HG02840 (cell line): ENCODE data around the gene DNAJC5.

Experiments used
- ATAC-seq: cut with Tn5 transposase; IDR thresholded peaks from one replicate; pipeline ENCODE4 v1.9.1; 2021; ENCODE audit warnings: mild to moderate bottlenecking, moderate library complexity, moderate number of reproducible peaks; ENCODE audit not compliant: unreplicated experiment, low FRiP score

The DNAJC5 gene

GRCh38 chr20:63883201-63883593 lies 11.7 kb upstream of the DNAJC5 start:
- no peak for ATAC-seq

GRCh38 chr20:63884506-63885263 lies 10.2 kb upstream of the DNAJC5 start:
- no peak for ATAC-seq

- no peak for ATAC-seq
Observed at GRCh38 chr20:63885264-63886053, 9.5 kb upstream of the DNAJC5 start.

- ATAC-seq: no peak
Observed at GRCh38 chr20:63886054-63886419, 8.9 kb upstream of the DNAJC5 start.

- no peak for ATAC-seq
Observed at GRCh38 chr20:63886921-63887320, 8.0 kb upstream of the DNAJC5 start.

- ATAC-seq: no peak
Observed at GRCh38 chr20:63889241-63890200, 5.4 kb upstream of the DNAJC5 start.

- ATAC-seq: no peak
Observed at GRCh38 chr20:63890201-63890576, 4.7 kb upstream of the DNAJC5 start.

- ATAC-seq: no peak
Observed at GRCh38 chr20:63890616-63891015, 4.3 kb upstream of the DNAJC5 start.

- no peak for ATAC-seq
Observed at GRCh38 chr20:63891061-63892002, 3.6 kb upstream of the DNAJC5 start.

- ATAC-seq: no peak
Observed at GRCh38 chr20:63892402-63892801, 2.5 kb upstream of the DNAJC5 start.

GRCh38 chr20:63893999-63894357 lies 948 bp upstream of the DNAJC5 start:
- ATAC-seq: no peak

GRCh38 chr20:63895202-63895951 lies 451 bp downstream of the DNAJC5 start:
- peak; percentile 17 for ATAC-seq

- peak; percentile 9 for ATAC-seq
Observed at GRCh38 chr20:63895952-63896263, 982 bp downstream of the DNAJC5 start.

GRCh38 chr20:63896264-63897105 lies 1.6 kb downstream of the DNAJC5 start:
- peak; percentile 37 for ATAC-seq

GRCh38 chr20:63897978-63898561 lies 3.1 kb downstream of the DNAJC5 start:
- no peak for ATAC-seq

GRCh38 chr20:63898882-63899558 lies 4.1 kb downstream of the DNAJC5 start:
- no peak for ATAC-seq

- no peak for ATAC-seq
Observed at GRCh38 chr20:63900413-63900812, 5.5 kb downstream of the DNAJC5 start.
